ENCODE results near the gene RASAL2. TPM values are rescaled to one million over a fixed set of nuclear protein-coding genes. Genes with fewer than 3 reads are reported as not detected.

The RASAL2 gene
- total RNA-seq, 1 experiment from 2014 or later, result not detected

DNA sequence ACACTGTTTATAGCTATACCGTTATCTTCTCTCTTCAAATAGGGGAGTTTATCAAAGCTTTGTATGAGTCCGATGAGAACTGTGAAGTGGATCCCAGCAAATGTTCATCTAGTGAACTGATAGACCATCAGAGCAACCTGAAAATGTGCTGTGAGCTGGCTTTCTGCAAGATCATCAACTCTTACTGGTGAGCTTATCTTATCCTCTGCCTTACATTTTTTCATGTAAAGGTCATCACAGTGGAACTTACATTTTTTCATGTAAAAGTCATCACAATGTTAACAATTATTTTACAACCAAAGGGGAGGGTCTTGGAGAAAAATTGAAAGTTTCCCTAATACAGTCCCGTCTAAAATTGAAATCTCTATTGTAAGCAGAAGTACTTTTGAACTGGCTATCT lies 357.6 kb downstream of the RASAL2 start:
- peaks cover 3% of the 10 kb centered on the region; the same call in 1 of the 2 replicates for H3K4me1 ChIP-seq (ENCODE audit: low read length)
- H3K9ac ChIP-seq (ENCODE audit: low read length), result no peak overlapping the region
- no peak for DNase-seq
- no peak overlapping the region for H3K4me2 ChIP-seq (ENCODE audit: low read depth, low read length, poor library complexity, severe bottlenecking)
- no peaks in the 10 kb centered on the region for H4K20me1 ChIP-seq (ENCODE audit: insufficient read depth, low read depth, low read length)
- H2AFZ ChIP-seq (ENCODE audit: low read length), result no peak overlapping the region
- H3K4me3 ChIP-seq (ENCODE audit: low read length), result no peak overlapping the region
- no peaks in the 10 kb centered on the region for H3K9me3 ChIP-seq (ENCODE audit: low read length)
- H3K27me3 ChIP-seq (ENCODE audit: low read length), result no peaks in the 10 kb centered on the region
- H3K27ac ChIP-seq (ENCODE audit: low read length), result no peak overlapping the region
- no peaks in the 10 kb centered on the region for H3K9me2 ChIP-seq (replicated peaks; ENCODE audit: insufficient read depth, low read length)
- H3K36me3 ChIP-seq (ENCODE audit: insufficient read depth, low read length), result no peaks in the 10 kb centered on the region
- no peaks in the 10 kb centered on the region for H3K79me2 ChIP-seq (ENCODE audit: low read length)

DNA sequence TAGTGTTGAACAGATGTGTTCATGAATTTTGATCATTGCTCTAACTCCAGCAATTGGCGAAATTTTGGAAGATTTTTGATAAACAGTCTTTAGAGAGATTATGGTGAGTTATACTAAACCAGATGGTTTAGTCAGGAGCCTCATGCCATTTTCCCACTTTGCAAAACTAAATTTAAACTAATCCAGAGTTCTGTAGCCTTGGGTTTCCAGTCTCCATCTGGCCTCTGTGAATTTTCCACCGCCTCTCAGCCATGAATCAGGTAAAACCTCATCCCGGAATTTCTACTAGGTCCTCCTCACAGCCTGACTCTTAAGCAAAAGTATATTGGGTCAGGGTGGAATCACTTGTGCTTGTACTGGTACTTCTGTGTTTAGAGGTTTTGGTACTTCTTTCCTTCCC lies 358.1 kb downstream of the RASAL2 start:
- DNase-seq, result no peak
- H3K9me3 ChIP-seq (ENCODE audit: low read length), result no peaks in the 10 kb centered on the region
- no peaks in the 10 kb centered on the region for H3K79me2 ChIP-seq (ENCODE audit: low read length)
- no peaks in the 10 kb centered on the region for H3K9me2 ChIP-seq (replicated peaks; ENCODE audit: insufficient read depth, low read length)
- H3K27ac ChIP-seq (ENCODE audit: low read length), result no peak overlapping the region
- no peak overlapping the region for H3K4me2 ChIP-seq (ENCODE audit: low read depth, low read length, poor library complexity, severe bottlenecking)
- peaks cover 3% of the 10 kb centered on the region; the same call in 1 of the 2 replicates for H3K4me1 ChIP-seq (ENCODE audit: low read length)
- H3K4me3 ChIP-seq (ENCODE audit: low read length), result no peak overlapping the region
- H3K27me3 ChIP-seq (ENCODE audit: low read length), result no peaks in the 10 kb centered on the region
- H2AFZ ChIP-seq (ENCODE audit: low read length), result no peak overlapping the region
- no peaks in the 10 kb centered on the region for H3K36me3 ChIP-seq (ENCODE audit: insufficient read depth, low read length)
- no peaks in the 10 kb centered on the region for H4K20me1 ChIP-seq (ENCODE audit: insufficient read depth, low read depth, low read length)
- H3K9ac ChIP-seq (ENCODE audit: low read length), result no peak overlapping the region

DNA sequence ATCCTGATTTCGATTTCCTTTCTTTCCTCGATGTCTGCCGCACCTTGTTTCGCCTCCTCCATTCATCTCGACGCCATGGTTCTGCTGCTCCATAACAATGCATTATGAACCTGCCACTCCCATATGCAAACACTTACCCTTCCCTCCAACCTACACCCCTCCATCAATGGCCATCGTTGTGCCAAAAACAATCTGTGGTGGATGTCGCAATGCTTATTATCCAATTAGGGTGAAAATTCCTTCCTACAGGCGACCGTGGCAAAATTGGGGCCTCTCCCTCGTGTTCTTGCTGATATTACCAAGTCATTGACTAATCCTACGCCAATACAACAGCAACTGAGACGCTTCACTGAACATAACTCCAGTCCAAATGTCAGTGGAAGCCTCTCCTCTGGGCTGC lies 362.6 kb downstream of the RASAL2 start:
- no peak overlapping the region for H3K27ac ChIP-seq (ENCODE audit: low read length)
- H3K4me3 ChIP-seq (ENCODE audit: low read length), result no peak overlapping the region
- H3K9me3 ChIP-seq (ENCODE audit: low read length), result no peaks in the 10 kb centered on the region
- no peaks in the 10 kb centered on the region for H3K27me3 ChIP-seq (ENCODE audit: low read length)
- H3K36me3 ChIP-seq (ENCODE audit: insufficient read depth, low read length), result no peaks in the 10 kb centered on the region
- no peak overlapping the region for H3K9ac ChIP-seq (ENCODE audit: low read length)
- no peaks in the 10 kb centered on the region for H3K9me2 ChIP-seq (replicated peaks; ENCODE audit: insufficient read depth, low read length)
- no peak for DNase-seq
- no peaks in the 10 kb centered on the region for H3K79me2 ChIP-seq (ENCODE audit: low read length)
- no peak overlapping the region for H2AFZ ChIP-seq (ENCODE audit: low read length)
- no peaks in the 10 kb centered on the region for H4K20me1 ChIP-seq (ENCODE audit: insufficient read depth, low read depth, low read length)
- no peak overlapping the region for H3K4me2 ChIP-seq (ENCODE audit: low read depth, low read length, poor library complexity, severe bottlenecking)
- no peaks in the 10 kb centered on the region for H3K4me1 ChIP-seq (ENCODE audit: low read length)

DNA sequence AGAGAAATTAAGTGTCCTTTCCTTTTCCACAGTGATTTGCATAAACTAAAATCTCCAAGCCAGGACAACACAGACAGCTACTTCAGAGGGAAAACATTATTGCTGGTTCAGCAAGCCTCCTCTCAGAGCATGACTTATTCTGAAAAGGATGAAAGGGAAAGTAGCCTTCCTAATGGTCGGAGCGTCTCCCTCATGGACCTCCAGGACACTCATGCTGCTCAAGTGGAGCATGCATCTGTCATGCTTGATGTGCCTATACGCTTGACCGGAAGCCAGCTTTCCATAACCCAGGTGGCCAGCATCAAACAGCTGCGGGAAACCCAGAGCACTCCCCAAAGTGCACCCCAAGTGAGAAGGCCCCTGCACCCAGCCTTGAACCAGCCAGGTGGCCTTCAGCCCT lies 363.7 kb downstream of the RASAL2 start:
- Histone ChIP-seq H4K20me1 (ENCODE audit: insufficient read depth, low read depth, low read length) (no peaks in the 10 kb centered on the region), H3K36me3 (ENCODE audit: insufficient read depth, low read length) (no peaks in the 10 kb centered on the region), H2AFZ (ENCODE audit: low read length) (no peak overlapping the region), H3K4me3 (ENCODE audit: low read length) (no peak overlapping the region), H3K9me3 (ENCODE audit: low read length) (no peaks in the 10 kb centered on the region), H3K9ac (ENCODE audit: low read length) (no peak overlapping the region), H3K79me2 (ENCODE audit: low read length) (no peaks in the 10 kb centered on the region), H3K27me3 (ENCODE audit: low read length) (no peaks in the 10 kb centered on the region), H3K4me2 (ENCODE audit: low read depth, low read length, poor library complexity, severe bottlenecking) (no peak overlapping the region), H3K27ac (ENCODE audit: low read length) (no peak overlapping the region), H3K4me1 (ENCODE audit: low read length) (no peaks in the 10 kb centered on the region), H3K9me2 (replicated peaks; ENCODE audit: insufficient read depth, low read length) (no peaks in the 10 kb centered on the region)
- no peak for DNase-seq

DNA sequence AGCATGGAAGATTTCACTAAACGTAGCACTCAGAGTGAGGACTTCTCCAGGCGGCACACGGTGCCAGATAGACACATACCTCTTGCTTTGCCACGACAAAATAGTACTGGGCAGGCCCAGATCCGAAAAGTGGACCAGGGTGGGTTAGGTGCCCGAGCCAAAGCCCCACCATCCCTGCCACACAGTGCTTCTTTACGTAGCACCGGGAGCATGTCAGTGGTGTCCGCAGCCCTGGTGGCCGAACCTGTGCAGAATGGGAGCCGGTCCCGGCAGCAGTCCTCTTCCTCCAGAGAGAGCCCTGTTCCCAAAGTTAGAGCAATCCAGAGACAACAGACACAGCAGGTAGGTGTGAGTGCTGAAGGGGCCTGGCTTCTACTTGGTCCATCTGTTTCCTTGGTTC lies 364.3 kb downstream of the RASAL2 start:
- Histone ChIP-seq H3K4me1 (ENCODE audit: low read length) (no peaks in the 10 kb centered on the region), H3K4me3 (ENCODE audit: low read length) (no peak overlapping the region), H3K9ac (ENCODE audit: low read length) (no peak overlapping the region), H3K27me3 (ENCODE audit: low read length) (no peaks in the 10 kb centered on the region), H2AFZ (ENCODE audit: low read length) (no peak overlapping the region), H3K9me3 (ENCODE audit: low read length) (no peaks in the 10 kb centered on the region), H3K27ac (ENCODE audit: low read length) (no peak overlapping the region), H4K20me1 (ENCODE audit: insufficient read depth, low read depth, low read length) (no peaks in the 10 kb centered on the region), H3K4me2 (ENCODE audit: low read depth, low read length, poor library complexity, severe bottlenecking) (no peak overlapping the region), H3K79me2 (ENCODE audit: low read length) (no peaks in the 10 kb centered on the region), H3K36me3 (ENCODE audit: insufficient read depth, low read length) (no peaks in the 10 kb centered on the region), H3K9me2 (replicated peaks; ENCODE audit: insufficient read depth, low read length) (no peaks in the 10 kb centered on the region)
- no peak for DNase-seq

DNA sequence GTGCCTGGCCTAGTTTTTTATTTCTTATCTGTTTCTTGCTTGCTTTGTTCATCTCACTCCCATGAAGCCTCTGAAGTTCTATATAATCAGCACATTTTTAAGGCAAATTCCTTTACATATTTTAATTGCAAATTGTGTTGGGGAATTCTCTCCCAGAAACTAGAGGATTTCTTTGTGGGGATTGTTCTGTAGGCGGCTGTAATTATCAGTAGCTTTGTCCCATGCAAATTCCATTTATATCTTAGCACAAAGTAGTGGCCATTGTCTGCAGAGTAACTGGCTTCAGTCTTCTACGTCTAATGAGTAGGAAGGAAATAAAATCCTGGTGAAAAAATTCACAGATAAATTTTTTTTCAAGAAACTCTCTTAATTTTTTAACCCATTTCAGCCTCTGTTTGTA lies 367.2 kb downstream of the RASAL2 start:
- no peaks in the 10 kb centered on the region for H3K27me3 ChIP-seq (ENCODE audit: low read length)
- no peaks in the 10 kb centered on the region for H3K79me2 ChIP-seq (ENCODE audit: low read length)
- no peaks in the 10 kb centered on the region for H3K9me3 ChIP-seq (ENCODE audit: low read length)
- H2AFZ ChIP-seq (ENCODE audit: low read length), result no peak overlapping the region
- H3K9me2 ChIP-seq (replicated peaks; ENCODE audit: insufficient read depth, low read length), result no peaks in the 10 kb centered on the region
- no peaks in the 10 kb centered on the region for H3K36me3 ChIP-seq (ENCODE audit: insufficient read depth, low read length)
- H3K9ac ChIP-seq (ENCODE audit: low read length), result no peak overlapping the region
- H3K4me2 ChIP-seq (ENCODE audit: low read depth, low read length, poor library complexity, severe bottlenecking), result no peak overlapping the region
- H3K4me3 ChIP-seq (ENCODE audit: low read length), result no peak overlapping the region
- DNase-seq, result no peak
- H3K27ac ChIP-seq (ENCODE audit: low read length), result no peak overlapping the region
- no peaks in the 10 kb centered on the region for H3K4me1 ChIP-seq (ENCODE audit: low read length)
- no peaks in the 10 kb centered on the region for H4K20me1 ChIP-seq (ENCODE audit: insufficient read depth, low read depth, low read length)

DNA sequence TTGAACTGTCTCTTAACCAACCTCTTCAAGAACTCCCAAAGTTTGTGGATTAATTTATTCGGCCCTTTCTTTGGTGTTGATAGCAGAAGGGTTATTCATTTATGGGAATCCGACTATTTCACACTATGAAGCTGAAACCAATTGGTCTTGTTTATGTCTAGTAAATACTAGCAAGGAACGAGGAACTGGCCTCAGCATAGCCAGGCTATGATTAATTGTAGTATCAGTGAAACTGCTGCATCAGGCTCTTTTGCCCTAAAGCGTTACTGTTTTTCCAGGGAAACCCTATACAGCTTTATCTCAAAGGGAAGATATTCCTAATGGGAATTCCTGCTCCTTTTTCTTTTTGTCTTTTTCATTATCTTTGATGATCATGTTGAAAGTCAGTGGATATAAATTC lies 367.8 kb downstream of the RASAL2 start:
- DNase-seq, result no peak
- Histone ChIP-seq H3K4me3 (ENCODE audit: low read length) (no peak overlapping the region), H4K20me1 (ENCODE audit: insufficient read depth, low read depth, low read length) (no peaks in the 10 kb centered on the region)

DNA sequence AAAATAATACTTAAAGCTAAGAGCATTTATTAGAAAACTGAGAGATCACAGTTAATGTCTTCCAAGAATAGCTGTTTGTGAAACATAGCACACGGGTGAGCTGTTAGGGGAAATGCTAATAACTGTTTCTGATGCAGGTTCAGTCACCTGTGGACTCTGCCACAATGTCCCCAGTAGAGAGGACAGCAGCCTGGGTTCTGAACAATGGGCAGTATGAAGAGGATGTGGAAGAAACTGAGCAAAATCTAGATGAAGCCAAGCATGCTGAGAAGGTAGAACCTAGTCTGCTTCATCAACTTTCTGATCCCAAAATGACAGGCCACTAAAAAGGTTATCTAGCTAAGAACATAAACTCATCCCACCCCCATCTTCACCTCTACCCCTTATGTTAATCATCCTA lies 370.2 kb downstream of the RASAL2 start:
- no peaks in the 10 kb centered on the region for H3K36me3 ChIP-seq (ENCODE audit: insufficient read depth, low read length)
- H3K79me2 ChIP-seq (ENCODE audit: low read length), result no peaks in the 10 kb centered on the region
- no peak overlapping the region for H3K4me3 ChIP-seq (ENCODE audit: low read length)
- DNase-seq, result no peak
- H3K9me2 ChIP-seq (replicated peaks; ENCODE audit: insufficient read depth, low read length), result no peaks in the 10 kb centered on the region
- no peak overlapping the region for H2AFZ ChIP-seq (ENCODE audit: low read length)
- no peaks in the 10 kb centered on the region for H3K27me3 ChIP-seq (ENCODE audit: low read length)
- no peaks in the 10 kb centered on the region for H3K4me1 ChIP-seq (ENCODE audit: low read length)
- H3K9me3 ChIP-seq (ENCODE audit: low read length), result no peaks in the 10 kb centered on the region
- no peak overlapping the region for H3K27ac ChIP-seq (ENCODE audit: low read length)
- no peaks in the 10 kb centered on the region for H4K20me1 ChIP-seq (ENCODE audit: insufficient read depth, low read depth, low read length)
- H3K9ac ChIP-seq (ENCODE audit: low read length), result no peak overlapping the region
- H3K4me2 ChIP-seq (ENCODE audit: low read depth, low read length, poor library complexity, severe bottlenecking), result no peak overlapping the region

More for the DNA sequence above, 367.8 kb downstream of the RASAL2 start:
- no peaks in the 10 kb centered on the region for H3K36me3 ChIP-seq (ENCODE audit: insufficient read depth, low read length)
- no peaks in the 10 kb centered on the region for H3K27me3 ChIP-seq (ENCODE audit: low read length)
- no peaks in the 10 kb centered on the region for H3K9me2 ChIP-seq (replicated peaks; ENCODE audit: insufficient read depth, low read length)
- no peak overlapping the region for H3K27ac ChIP-seq (ENCODE audit: low read length)
- no peaks in the 10 kb centered on the region for H3K79me2 ChIP-seq (ENCODE audit: low read length)
- H3K4me2 ChIP-seq (ENCODE audit: low read depth, low read length, poor library complexity, severe bottlenecking), result no peak overlapping the region
- H3K4me1 ChIP-seq (ENCODE audit: low read length), result no peaks in the 10 kb centered on the region
- H2AFZ ChIP-seq (ENCODE audit: low read length), result no peak overlapping the region
- H3K9ac ChIP-seq (ENCODE audit: low read length), result no peak overlapping the region
- H3K9me3 ChIP-seq (ENCODE audit: low read length), result no peaks in the 10 kb centered on the region

DNA sequence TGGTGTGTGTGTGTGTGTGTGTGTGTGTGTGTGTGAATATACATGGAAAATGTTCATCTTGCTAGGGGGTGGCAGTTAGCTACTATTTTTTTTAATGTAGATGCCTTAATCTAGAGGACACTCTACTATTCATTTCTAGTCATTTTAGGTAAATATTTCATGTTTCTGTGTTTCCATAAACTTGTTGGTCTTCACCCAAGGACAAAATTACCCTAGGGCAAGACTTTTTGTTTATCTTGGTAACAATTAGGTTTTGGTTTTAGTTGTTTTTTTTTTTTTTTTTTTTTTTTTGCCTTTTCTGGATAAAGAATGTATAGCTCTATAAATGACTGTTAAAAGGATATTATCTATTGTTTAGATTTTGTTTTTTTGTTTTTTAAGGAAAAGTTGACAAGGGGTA lies 370.7 kb downstream of the RASAL2 start:
- no peak for DNase-seq
- H2AFZ ChIP-seq (ENCODE audit: low read length), result no peak overlapping the region
- H3K79me2 ChIP-seq (ENCODE audit: low read length), result no peaks in the 10 kb centered on the region
- no peak overlapping the region for H3K9ac ChIP-seq (ENCODE audit: low read length)
- H3K4me1 ChIP-seq (ENCODE audit: low read length), result no peaks in the 10 kb centered on the region
- no peaks in the 10 kb centered on the region for H3K9me3 ChIP-seq (ENCODE audit: low read length)
- H3K9me2 ChIP-seq (replicated peaks; ENCODE audit: insufficient read depth, low read length), result no peaks in the 10 kb centered on the region
- H3K27ac ChIP-seq (ENCODE audit: low read length), result no peak overlapping the region
- no peaks in the 10 kb centered on the region for H3K36me3 ChIP-seq (ENCODE audit: insufficient read depth, low read length)
- no peaks in the 10 kb centered on the region for H4K20me1 ChIP-seq (ENCODE audit: insufficient read depth, low read depth, low read length)
- H3K27me3 ChIP-seq (ENCODE audit: low read length), result no peaks in the 10 kb centered on the region
- H3K4me3 ChIP-seq (ENCODE audit: low read length), result no peak overlapping the region
- no peak overlapping the region for H3K4me2 ChIP-seq (ENCODE audit: low read depth, low read length, poor library complexity, severe bottlenecking)
